Neutrophil (primary cell): ENCODE measurements around the gene KLRF1.

Source experiments
- H3K27ac ChIP-seq: fragments of 200-600 bp; sonication (generic); 2 replicates; pipeline ENCODE4 v1.5.1; 2016; ENCODE audit warnings: mild to moderate bottlenecking, moderate library complexity
- H3K27me3 ChIP-seq: fragments of 200-600 bp; sonication (generic); 2 replicates; pipeline ENCODE4 v1.6.0; 2016; ENCODE audit warnings: mild to moderate bottlenecking
- H3K36me3 ChIP-seq: fragments of 200-600 bp; sonication (generic); 2 replicates; pipeline ENCODE4 v1.5.1; 2017
- H3K4me1 ChIP-seq, 2 experiments: fragments of 200-600 bp in 1 of 2; sonication (generic) in 1 of 2; 1 replicate in 1 of 2; 2 replicates in 1 of 2; pipeline versions ENCODE4 v1.5.1 to v1.6.1; 2013 to 2016; ENCODE audit warnings: low read depth in 1 of 2, low read length in 1 of 2, mild to moderate bottlenecking in 1 of 2, moderate library complexity in 1 of 2; ENCODE audit not compliant: control insufficient read depth in 1 of 2, insufficient read depth in 1 of 2
- H3K4me3 ChIP-seq, 2 experiments: fragments of 200-600 bp in 1 of 2; sonication (generic) in 1 of 2; 1 replicate in 1 of 2; 2 replicates in 1 of 2; pipeline ENCODE4 v1.5.1; 2013 to 2016; ENCODE audit warnings: low read depth in 1 of 2, low read length in 1 of 2, mild to moderate bottlenecking in 1 of 2, moderate library complexity in 1 of 2
- H3K9me3 ChIP-seq: fragments of 200-600 bp; sonication (generic); 2 replicates; pipeline ENCODE4 v1.5.1; 2016
- TF ChIP-seq, protein P1 (sequence below): fragments of 200-600 bp; sonication (generic); IDR thresholded peaks from 2 replicates; pipeline ENCODE4 v1.5.1; 2016; ENCODE audit warnings: antibody characterized with exemption

KLRF1 gene

DNA sequence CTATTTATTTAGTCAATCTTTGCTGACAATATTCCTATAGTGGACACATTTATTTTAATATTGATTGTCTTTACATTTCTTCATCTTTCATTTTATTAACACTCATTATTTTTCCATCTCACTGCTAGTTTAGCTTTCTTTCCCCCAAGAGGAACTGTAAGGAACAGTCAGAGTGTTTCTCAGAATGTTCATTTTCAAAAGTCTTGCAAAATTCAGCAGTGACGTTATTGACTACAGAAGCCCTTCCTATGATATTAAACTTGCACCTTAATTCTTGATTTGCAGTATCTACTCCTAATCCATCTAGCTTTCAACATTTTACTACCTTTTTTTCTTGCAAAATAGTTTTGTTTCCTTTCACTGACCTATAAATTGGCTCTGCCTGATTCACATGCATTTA lies 28.9 kb downstream of the KLRF1 start:
- Histone ChIP-seq H3K27me3 (no peaks in the 10 kb centered on the region), H3K9me3 (no peaks in the 10 kb centered on the region), H3K4me3 (no peak overlapping the region), H3K4me1 (peaks cover 10 to 17% of the 10 kb centered on the region in 2 experiments), H3K27ac (peak overlapping the region; percentile 32), H3K36me3 (peaks cover 34% of the 10 kb centered on the region)
- TF ChIP-seq, protein P1, sequence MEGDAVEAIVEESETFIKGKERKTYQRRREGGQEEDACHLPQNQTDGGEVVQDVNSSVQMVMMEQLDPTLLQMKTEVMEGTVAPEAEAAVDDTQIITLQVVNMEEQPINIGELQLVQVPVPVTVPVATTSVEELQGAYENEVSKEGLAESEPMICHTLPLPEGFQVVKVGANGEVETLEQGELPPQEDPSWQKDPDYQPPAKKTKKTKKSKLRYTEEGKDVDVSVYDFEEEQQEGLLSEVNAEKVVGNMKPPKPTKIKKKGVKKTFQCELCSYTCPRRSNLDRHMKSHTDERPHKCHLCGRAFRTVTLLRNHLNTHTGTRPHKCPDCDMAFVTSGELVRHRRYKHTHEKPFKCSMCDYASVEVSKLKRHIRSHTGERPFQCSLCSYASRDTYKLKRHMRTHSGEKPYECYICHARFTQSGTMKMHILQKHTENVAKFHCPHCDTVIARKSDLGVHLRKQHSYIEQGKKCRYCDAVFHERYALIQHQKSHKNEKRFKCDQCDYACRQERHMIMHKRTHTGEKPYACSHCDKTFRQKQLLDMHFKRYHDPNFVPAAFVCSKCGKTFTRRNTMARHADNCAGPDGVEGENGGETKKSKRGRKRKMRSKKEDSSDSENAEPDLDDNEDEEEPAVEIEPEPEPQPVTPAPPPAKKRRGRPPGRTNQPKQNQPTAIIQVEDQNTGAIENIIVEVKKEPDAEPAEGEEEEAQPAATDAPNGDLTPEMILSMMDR = no peak

DNA sequence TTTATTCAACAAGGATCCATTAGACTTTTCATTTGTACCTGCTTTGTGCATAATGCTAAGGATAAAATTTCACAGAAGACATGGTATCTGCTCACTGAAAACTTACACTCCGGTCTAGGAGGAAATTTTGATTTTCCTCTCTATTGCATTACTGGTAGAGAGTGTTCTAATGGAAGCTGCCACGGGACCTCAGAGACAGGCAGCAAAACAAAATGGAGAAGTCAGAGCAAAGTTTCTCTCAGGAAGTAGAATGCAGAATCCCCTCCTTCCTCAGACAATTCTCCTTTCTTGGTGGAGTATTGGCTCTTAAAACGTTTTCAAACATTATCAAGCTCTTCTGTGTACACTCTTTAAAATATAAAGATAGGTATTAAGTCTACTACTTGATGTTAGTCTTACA lies 29.6 kb downstream of the KLRF1 start:
- Histone ChIP-seq H3K36me3 (peaks cover 38% of the 10 kb centered on the region), H3K27ac (peak overlapping the region; percentile 32)
- TF ChIP-seq, protein P1 = no peak

DNA sequence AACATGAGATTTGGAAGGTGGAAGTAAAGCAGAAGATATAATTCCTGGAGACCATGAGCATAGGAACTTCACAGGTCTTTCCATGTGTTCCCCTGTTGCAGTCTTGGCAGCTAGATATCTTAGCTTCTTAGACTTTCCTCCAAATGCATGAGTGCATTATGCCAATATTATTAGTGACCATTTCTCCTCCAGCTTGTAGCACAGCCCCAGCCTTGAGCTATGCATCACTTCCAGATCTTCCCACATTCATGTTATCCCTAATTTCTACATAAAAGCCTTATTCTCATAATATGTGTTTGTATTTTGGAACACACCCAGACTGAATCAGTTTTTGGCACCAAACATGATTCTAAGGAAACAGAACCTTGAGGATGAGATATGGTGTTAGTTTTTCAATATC lies 30.9 kb downstream of the KLRF1 start:
- H3K9me3 ChIP-seq = no peaks in the 10 kb centered on the region
- no peaks in the 10 kb centered on the region for H3K27me3 ChIP-seq
- TF ChIP-seq, protein P1 = no peak
- peaks cover 10 to 17% of the 10 kb centered on the region in 2 experiments for H3K4me1 ChIP-seq
- peaks cover 25% of the 10 kb centered on the region for H3K36me3 ChIP-seq
- H3K4me3 ChIP-seq = no peak overlapping the region
- no peak overlapping the region for H3K27ac ChIP-seq

More for the DNA sequence above, 29.6 kb downstream of the KLRF1 start:
- H3K27me3 ChIP-seq = no peaks in the 10 kb centered on the region
- H3K4me1 ChIP-seq = peaks cover 10 to 17% of the 10 kb centered on the region in 2 experiments
- H3K4me3 ChIP-seq = no peak overlapping the region
- no peaks in the 10 kb centered on the region for H3K9me3 ChIP-seq

DNA sequence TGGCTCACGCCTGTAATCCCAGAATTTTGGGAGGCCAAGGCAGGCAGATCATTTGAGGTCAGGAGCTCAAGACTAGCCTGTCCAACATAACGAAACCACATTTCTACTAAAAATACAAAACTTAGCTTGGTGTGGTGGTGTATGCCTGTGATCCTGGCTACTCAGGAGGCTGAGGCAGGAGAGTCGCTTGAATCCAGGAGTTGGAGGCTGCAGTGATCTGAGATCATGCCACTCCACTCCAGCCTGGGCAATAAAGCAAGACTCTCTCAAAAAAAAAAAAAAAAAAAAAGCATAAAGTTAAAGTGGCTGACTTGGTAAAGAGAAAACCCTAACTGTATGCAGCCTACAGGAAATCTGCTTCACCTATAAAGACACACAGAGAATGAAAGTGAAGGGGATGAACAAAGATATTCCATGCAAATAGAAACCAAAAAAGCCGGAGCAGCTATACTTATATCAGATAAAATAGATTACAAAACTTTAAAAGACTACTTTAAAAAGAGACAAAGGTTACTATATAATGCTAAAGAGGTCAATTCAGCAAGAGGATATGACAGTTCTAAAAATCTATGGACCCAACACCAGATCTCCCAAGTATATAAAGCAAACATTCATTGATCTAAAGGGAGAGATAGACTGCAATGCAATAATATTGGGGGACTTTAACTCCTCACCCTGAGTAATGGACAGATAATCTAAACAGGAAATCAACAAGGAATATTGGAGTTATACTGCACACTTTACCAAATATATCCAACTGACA lies 37.8 kb downstream of the KLRF1 start:
- TF ChIP-seq, protein P1 = no peak
- H3K27me3 ChIP-seq = no peaks in the 10 kb centered on the region
- no peak overlapping the region for H3K27ac ChIP-seq
- H3K4me3 ChIP-seq = peak overlapping the region; percentile 61 to 65
- peaks cover 4 to 30% of the 10 kb centered on the region in 2 experiments for H3K4me1 ChIP-seq
- no peaks in the 10 kb centered on the region for H3K9me3 ChIP-seq
- H3K36me3 ChIP-seq = peaks cover 4% of the 10 kb centered on the region

DNA sequence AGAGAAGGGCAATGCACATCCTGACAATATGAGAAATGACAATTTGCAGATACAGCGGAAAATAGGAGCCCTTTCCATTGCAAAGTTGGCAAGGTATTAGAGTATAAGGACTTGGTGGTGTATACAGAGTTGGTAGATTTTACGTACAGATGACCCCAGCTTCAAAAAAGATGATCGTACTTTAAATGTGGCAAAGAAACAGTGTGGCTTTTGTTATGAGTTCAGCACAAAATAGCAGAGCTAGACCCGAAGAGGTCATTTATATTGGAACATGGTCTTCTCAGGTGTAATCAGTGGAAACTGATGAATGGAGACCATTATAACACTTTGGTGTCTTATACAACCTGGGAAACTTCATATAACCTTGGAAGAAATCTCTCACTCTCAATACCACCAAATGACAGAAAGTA lies 39.6 kb downstream of the KLRF1 start:
- H3K9me3 ChIP-seq = no peaks in the 10 kb centered on the region
- no peaks in the 10 kb centered on the region for H3K27me3 ChIP-seq
- H3K27ac ChIP-seq = peak overlapping the region; percentile 92
- H3K36me3 ChIP-seq = no peaks in the 10 kb centered on the region
- TF ChIP-seq, protein P1 = no peak
- peak overlapping the region; percentile 61 to 65 for H3K4me3 ChIP-seq
- H3K4me1 ChIP-seq = peaks cover 8 to 36% of the 10 kb centered on the region in 2 experiments
